GM12801 (cell line): Measurements from ENCODE around the gene COP1.

ENCODE experiments used
- TF ChIP-seq, protein P1 (sequence below): IDR thresholded peaks from one replicate; pipeline ENCODE4 v1.5.1; 2011; ENCODE audit warnings: control low read depth; ENCODE audit not compliant: insufficient read length; ENCODE audit errors: extremely low read depth

Gene COP1

DNA sequence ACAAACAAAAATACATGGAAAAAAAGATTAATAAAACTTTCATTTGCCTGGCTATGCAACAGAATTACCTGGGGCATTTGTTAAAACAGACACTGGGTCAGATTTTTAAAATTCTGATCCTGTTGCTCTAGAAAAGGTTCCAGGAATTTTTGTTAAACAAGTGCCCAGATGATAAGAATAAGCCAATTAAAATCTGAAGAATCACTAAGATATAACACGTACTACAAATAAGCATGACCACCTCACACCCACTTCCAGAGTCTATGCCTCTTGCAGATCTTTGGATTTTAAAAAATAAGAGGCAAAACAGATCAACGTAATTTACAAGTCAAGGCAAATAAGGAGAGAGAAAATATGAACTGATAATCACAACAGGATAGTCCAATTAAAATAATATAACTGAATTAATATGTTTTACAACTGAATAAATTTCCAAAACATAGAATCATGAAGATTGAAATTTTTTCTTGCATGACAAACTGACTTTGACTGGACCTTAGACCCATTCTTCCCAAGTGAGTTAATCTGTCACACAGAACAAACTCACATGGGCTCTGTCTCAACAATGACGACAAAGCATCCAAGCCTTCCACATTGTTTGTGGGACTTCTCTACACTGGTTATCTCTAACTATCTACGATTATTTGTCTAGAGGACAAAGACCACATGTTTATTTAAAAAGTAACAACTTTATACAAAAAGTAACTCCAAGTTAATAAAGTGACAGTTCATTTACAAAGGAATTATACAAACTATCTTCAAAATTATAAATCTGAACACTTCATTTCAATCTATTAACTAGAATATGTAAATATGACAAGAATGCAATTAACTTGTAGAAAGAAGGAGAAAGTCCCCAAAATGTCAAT is 56.9 kb downstream of the COP1 start:
- TF ChIP-seq, protein P1, sequence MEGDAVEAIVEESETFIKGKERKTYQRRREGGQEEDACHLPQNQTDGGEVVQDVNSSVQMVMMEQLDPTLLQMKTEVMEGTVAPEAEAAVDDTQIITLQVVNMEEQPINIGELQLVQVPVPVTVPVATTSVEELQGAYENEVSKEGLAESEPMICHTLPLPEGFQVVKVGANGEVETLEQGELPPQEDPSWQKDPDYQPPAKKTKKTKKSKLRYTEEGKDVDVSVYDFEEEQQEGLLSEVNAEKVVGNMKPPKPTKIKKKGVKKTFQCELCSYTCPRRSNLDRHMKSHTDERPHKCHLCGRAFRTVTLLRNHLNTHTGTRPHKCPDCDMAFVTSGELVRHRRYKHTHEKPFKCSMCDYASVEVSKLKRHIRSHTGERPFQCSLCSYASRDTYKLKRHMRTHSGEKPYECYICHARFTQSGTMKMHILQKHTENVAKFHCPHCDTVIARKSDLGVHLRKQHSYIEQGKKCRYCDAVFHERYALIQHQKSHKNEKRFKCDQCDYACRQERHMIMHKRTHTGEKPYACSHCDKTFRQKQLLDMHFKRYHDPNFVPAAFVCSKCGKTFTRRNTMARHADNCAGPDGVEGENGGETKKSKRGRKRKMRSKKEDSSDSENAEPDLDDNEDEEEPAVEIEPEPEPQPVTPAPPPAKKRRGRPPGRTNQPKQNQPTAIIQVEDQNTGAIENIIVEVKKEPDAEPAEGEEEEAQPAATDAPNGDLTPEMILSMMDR: no peak

DNA sequence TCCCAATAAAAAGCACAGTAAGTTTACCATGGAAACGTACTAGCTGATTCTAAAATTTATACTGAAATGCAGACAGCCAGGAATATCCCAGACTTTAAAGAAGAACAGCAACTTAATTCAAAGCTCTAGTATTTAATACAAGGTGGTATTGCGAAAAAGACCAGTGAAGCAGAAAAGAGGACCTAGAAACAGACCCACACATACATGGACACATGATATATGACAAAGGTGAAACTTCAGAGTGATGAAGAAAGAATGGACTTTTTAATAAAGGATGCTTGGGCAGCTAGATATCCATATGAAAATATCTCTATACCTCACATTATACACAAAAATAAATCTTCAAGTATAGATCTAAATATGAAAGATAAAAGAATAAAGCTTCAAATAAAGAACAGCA is 62.6 kb downstream of the COP1 start:
- TF ChIP-seq, protein P1: no peak

- TF ChIP-seq, protein P1: no peak
Measured at GRCh38 chr1:176142973-176143372, 64.1 kb downstream of the COP1 start.

DNA sequence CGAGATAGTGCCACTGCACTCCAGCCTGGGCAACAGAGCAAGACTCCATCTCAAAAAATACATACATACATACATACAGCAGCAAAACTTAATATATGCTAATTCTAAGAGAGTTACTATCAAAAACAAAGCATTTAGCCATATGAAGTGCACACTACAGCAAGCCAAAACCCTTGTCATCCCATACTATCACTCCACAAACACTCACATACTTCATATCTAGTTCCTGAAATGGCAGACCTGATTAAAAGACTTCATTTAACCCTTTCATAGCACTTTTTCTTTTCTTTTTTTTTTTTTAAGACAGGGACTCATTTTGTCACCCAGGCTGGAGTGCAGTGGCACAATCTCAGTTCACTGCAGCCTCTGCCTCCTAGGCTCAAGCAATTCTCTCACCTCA is 65.6 kb downstream of the COP1 start:
- TF ChIP-seq, protein P1: no peak

DNA sequence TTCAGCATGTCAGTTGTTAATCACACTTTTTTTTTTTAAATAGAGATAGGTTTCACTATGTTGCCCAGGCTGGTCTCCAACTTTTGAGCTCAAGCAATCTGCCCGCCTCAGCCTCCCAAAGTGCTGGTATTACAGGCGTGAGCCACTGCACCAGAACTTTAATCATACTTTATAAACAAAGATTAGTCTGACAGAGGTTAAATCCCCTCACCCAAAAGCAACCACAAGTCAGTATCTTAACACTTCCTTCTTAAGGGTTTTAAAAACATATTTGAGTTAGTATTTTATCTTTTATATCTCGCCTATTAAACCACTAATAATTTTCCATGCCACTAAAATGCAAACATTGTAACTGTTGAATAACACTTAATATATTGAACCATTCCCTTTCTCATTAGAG is 70.2 kb downstream of the COP1 start:
- TF ChIP-seq, protein P1: no peak

- TF ChIP-seq, protein P1: no peak
Measured at GRCh38 chr1:176134666-176135065, 72.4 kb downstream of the COP1 start.

- TF ChIP-seq, protein P1: no peak
Measured at GRCh38 chr1:176122282-176122681, 84.8 kb downstream of the COP1 start.
